Heart left ventricle (tissue), 13 donors: ENCODE measurements around the gene SLC25A18.

Experiments
- CTCF ChIP-seq, 12 donors: fragments of 200-600 bp; sonication (generic) in 4 of 12; IDR thresholded peaks; one replicate each; pipeline versions ENCODE4 v1.5.0 to v1.8.0; 2018 to 2022; ENCODE audit warnings: antibody characterized with exemption in 12 of 12, mild to moderate bottlenecking in 5 of 12
- POLR2A ChIP-seq, 2 donors: fragments of 450-650 bp; IDR thresholded peaks; one replicate each; pipeline ENCODE4 v1.6.1; 2017; ENCODE audit warnings: antibody characterized with exemption in 2 of 2, mild to moderate bottlenecking in 2 of 2, moderate library complexity in 2 of 2
- donor health status: ischemic (EF 13 %, LVEDD 7.1; RV severe dilation, severe dysfunction).
- donor health status: DM: no; HTN: yes; CAD: no.
- donor health status: DM: no; HTN: no; CAD: no.
- donor health status: ischemic (EF 25% LVEDD 6.9; RV normal size, moderate dysfunction).
- donor health status: ischemic (EF 25% LVEDD 5.7; RV mildly dilated, moderate dysfunction).
- donor health status: ischemic (EF 35%, LVEDD 5.7; RV mildly dilated, moderate dysfunction).
- donor health status: nonischemic (EF 11% LVEDD 7.7; RV severe dilation, severe dysfunction).
- donor health status: DM: yes; HTN: yes; CAD: no.
- donor health status: PGD.
- donor health status: ischemic (EF 29% LVEDD 5.4; RV normal size, mild dysfunction).
- donor health status: nonischemic (EF 23%, LVEDD 6.1; RV moderate dilation, normal function).

GRCh38 chr22:17598318-17598717 lies 35.0 kb downstream of the SLC25A18 start:
- no peak for TF ChIP-seq CTCF (IDR thresholded peaks at IDR 0.05)
- TF ChIP-seq POLR2A (IDR thresholded peaks at IDR 0.05) = no peak
